Mesodermal cell (in vitro differentiated cells): ENCODE results near the gene GPR135.

Source experiments
- H3K27ac ChIP-seq: 2 replicates; pipeline ENCODE4 v1.7.0; 2013; ENCODE audit warnings: mild to moderate bottlenecking, low read depth, low read length, moderate library complexity; ENCODE audit not compliant: severe bottlenecking
- H3K36me3 ChIP-seq: 2 replicates; pipeline ENCODE4 v1.7.1; 2013; ENCODE audit warnings: mild to moderate bottlenecking, low read length, moderate library complexity; ENCODE audit not compliant: control insufficient read depth, insufficient read depth
- H3K4me1 ChIP-seq: one replicate; pipeline ENCODE4 v1.7.1; 2013; ENCODE audit warnings: mild to moderate bottlenecking, low read length; ENCODE audit not compliant: insufficient read depth, control insufficient read depth, poor library complexity, severe bottlenecking
- H3K4me3 ChIP-seq: 2 replicates; pipeline ENCODE4 v1.7.0; 2013; ENCODE audit warnings: low read length, control low read depth, mild to moderate bottlenecking; ENCODE audit not compliant: insufficient read depth, poor library complexity, severe bottlenecking; ENCODE audit errors: extremely low read depth
- H3K9me3 ChIP-seq: 2 replicates; pipeline ENCODE4 v1.7.1; 2013; ENCODE audit warnings: mild to moderate bottlenecking, low read length, moderate library complexity; ENCODE audit not compliant: control insufficient read depth
- WGBS, 2 experiments: methylation state at CpG; one replicate each; pipeline ENCODE4 v1.1.5; 2013; ENCODE audit warnings: missing lambda C conversion rate in 2 of 2; ENCODE audit not compliant: insufficient coverage in 2 of 2; 5-methylcytosine and 5-hydroxymethylcytosine counted together

GPR135 gene

DNA sequence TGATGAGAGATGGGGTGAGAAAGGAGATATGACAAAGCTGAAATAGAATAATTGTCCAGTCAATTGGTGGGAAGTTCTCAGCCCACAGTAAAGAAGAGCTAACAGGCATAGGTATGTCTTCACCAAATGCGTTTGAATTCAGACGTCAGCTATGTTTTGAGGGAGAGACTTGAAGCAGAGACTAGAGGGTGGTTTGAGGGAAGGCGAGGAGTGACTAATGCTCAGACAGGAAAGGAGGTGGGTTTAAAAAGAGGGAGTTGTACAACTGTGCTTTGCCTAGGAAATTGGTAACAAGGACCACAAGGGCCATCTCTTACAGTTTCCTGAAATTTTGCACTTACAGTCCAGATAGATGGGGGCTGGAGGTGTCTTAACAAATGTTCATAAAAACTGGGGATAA, 25.6 kb upstream of the GPR135 start:
- Histone ChIP-seq H3K4me3 (no peak overlapping the region), H3K27ac (no peak overlapping the region), H3K36me3 (peaks cover 68% of the 10 kb centered on the region), H3K4me1 (peaks cover 3% of the 10 kb centered on the region), H3K9me3 (no peaks in the 10 kb centered on the region)
- WGBS, 2 experiments = 90 to 100% methylated on average over 3 of the region's 3 CpGs

DNA sequence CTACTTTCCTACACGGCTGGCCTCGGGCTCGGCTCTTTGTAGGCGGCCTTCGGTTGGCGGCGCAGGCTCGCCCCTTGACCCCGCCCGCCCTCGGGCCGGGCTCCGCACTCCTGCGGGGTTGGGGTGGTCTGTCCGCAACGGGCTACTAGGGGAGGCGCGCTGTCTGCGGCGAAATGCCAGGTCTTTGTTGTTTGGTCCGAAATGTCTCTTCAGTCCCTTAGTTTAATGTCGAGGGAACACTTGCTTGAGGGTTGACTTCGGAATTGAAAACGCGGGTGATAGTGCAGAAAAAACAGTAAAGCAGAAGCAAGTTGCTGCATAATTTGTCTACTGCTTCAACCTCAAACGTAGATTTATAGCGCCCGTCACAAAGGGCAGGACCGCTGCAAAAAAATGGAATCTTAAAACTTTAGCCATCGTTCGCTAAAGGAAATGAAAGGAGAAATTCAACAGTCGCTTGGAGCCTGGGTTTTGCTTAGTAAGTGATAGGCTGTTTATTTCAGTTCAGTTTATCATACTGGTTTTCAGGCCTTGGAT, 19.5 kb upstream of the GPR135 start:
- Histone ChIP-seq H3K9me3 (no peaks in the 10 kb centered on the region), H3K4me3 (peak overlapping the region; percentile 63), H3K4me1 (peaks cover 6% of the 10 kb centered on the region), H3K27ac (peak overlapping the region; percentile 88), H3K36me3 (peaks cover 21% of the 10 kb centered on the region)
- 1 to 2% methylated on average over 25 to 31 of the region's 32 CpGs for WGBS, 2 experiments

GRCh38 chr14:59483819-59484638, 18.8 kb upstream of the GPR135 start, which contains the start of the genes JKAMP and L3HYPDH:
Gene JKAMP (plus strand): TSS chr14:59484517. CDS start chr14:59484590, 73 bp downstream.
Gene L3HYPDH (minus strand): TSS chr14:59484408. CDS start chr14:59484316, 92 bp downstream.
- WGBS, 2 experiments = 0% methylated on average over 84 to 92 of the region's 92 CpGs
- Histone ChIP-seq H3K27ac (peak within 1 kb of the TSS; percentile 88), H3K36me3 (peaks cover 17% of the 10 kb centered on the region), H3K4me3 (peak within 1 kb of the TSS; percentile 63), H3K9me3 (no peaks in the 10 kb centered on the region), H3K4me1 (peaks cover 6% of the 10 kb centered on the region)

GRCh38 chr14:59483363-59483762, 18.2 kb upstream of the GPR135 start:
- 1 to 2% methylated on average over 14 of the region's 16 CpGs for WGBS, 2 experiments
- H3K4me1 ChIP-seq = peaks cover 6% of the 10 kb centered on the region
- peaks cover 17% of the 10 kb centered on the region for H3K36me3 ChIP-seq
- H3K9me3 ChIP-seq = no peaks in the 10 kb centered on the region
- peak overlapping the region; percentile 63 for H3K4me3 ChIP-seq
- peak overlapping the region; percentile 88 for H3K27ac ChIP-seq

DNA sequence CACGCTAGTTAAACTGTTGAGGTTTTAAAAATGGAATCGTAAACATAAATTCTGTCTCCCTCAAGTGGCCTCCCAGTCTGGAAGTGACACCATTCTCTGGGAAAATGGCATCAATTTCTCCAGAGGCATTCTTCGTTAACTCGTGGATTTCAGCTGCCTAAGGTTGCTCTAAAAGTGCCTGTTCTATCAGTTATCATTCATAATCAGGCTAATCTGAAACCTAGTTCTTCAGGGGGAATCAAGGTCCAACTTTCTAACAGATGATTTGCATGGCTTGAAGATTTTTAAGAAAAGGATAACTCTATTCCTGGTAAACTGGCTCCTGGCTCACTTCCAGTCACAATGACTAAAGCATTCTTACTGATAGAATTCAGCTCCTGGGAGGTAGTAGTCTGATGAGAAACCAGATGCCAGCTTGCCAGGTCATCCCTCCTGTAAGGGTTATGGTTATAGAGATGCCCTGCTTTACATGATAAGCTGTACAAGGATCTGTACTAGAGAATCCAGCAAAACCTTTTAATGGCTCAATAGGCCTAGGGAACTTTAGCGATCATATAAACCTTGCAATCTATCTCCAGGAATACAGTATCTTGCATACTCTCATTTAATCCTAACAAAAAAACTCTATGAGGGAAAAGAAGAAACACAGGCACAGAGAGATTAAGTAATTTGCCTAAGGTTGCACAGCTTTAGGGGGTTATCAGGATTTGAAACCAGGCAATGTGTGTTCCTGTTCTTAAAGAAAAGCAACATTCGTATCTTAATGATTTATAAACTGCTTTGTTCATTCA, 17.6 kb upstream of the GPR135 start:
- Histone ChIP-seq H3K9me3 (no peaks in the 10 kb centered on the region), H3K4me3 (peak overlapping the region; percentile 63), H3K4me1 (peaks cover 6% of the 10 kb centered on the region), H3K27ac (peak overlapping the region; percentile 88), H3K36me3 (peaks cover 17% of the 10 kb centered on the region)
- WGBS, 2 experiments = 89 to 93% methylated on average over 4 of the region's 6 CpGs

- Histone ChIP-seq H3K27ac (peak overlapping the region; percentile 66), H3K36me3 (peaks cover 15% of the 10 kb centered on the region), H3K9me3 (no peaks in the 10 kb centered on the region), H3K4me3 (peak overlapping the region; percentile 63), H3K4me1 (peaks cover 6% of the 10 kb centered on the region)
- 95 to 96% methylated on average over 2 of the region's 2 CpGs for WGBS, 2 experiments
These were observed 16.8 kb upstream of the GPR135 start for GRCh38 chr14:59481871-59482540.

DNA sequence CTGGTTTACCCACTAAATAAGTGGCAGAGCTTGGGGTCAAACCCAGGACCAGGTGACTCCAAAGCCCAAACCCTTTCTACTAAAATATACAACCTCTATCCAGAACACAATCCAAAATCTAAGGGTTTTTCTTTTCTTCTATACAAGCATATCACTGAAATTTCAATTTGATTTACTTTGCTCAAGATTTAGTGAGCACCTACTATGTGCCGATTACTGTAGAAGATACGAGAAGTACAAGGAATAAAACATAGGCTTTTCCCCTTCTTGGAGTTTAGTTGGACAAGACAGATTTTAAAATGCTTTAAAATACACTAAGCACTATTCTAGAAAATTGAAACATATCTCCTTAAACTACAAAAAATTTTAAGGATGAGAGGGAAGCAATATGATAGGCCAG, 16.2 kb upstream of the GPR135 start:
- no peak overlapping the region for H3K27ac ChIP-seq
- no CpG with 5 or more reads among the region's 2 CpGs for WGBS, 2 experiments
- H3K9me3 ChIP-seq = no peaks in the 10 kb centered on the region
- peaks cover 6% of the 10 kb centered on the region for H3K4me1 ChIP-seq
- H3K36me3 ChIP-seq = peaks cover 21% of the 10 kb centered on the region
- no peak overlapping the region for H3K4me3 ChIP-seq

DNA sequence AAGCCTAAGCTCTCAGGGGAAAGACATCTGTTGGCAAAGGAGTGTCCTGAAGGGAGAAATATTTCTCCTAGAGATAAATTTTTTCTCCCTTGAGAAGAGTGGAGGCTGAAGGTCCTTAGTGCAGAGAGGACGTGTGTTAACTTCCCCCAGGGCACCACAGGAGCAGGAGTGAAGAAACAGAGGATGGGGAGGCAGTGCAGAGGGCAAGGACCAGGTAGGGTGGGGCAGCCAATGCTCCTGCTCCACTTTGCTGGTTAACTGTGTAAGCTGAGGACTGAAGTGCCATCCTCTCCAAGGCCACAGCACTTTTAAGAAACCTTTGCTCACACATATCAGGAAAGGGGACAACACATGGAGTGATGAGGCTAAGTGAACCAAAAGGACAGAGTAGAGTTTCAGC, 15.0 kb upstream of the GPR135 start:
- Histone ChIP-seq H3K36me3 (peaks cover 31% of the 10 kb centered on the region), H3K27ac (no peak overlapping the region), H3K9me3 (no peaks in the 10 kb centered on the region), H3K4me3 (no peak overlapping the region), H3K4me1 (peaks cover 3% of the 10 kb centered on the region)
- WGBS, 2 experiments = 80% methylated on average over 1 of the region's 1 CpG; no CpG with 5 or more reads in 1 of the 2 experiments

GRCh38 chr14:59478540-59478939, 13.4 kb upstream of the GPR135 start:
- Histone ChIP-seq H3K9me3 (no peaks in the 10 kb centered on the region), H3K4me1 (peaks cover 3% of the 10 kb centered on the region), H3K36me3 (peaks cover 44% of the 10 kb centered on the region), H3K4me3 (no peak overlapping the region), H3K27ac (no peak overlapping the region)
- 100% methylated on average over 3 of the region's 3 CpGs; no CpG with 5 or more reads in 1 of the 2 experiments for WGBS, 2 experiments

- Histone ChIP-seq H3K36me3 (peaks cover 64% of the 10 kb centered on the region), H3K27ac (no peak overlapping the region), H3K4me3 (no peak overlapping the region), H3K4me1 (no peaks in the 10 kb centered on the region), H3K9me3 (no peaks in the 10 kb centered on the region)
- 75% methylated on average over 1 of the region's 1 CpG; no CpG with 5 or more reads in 1 of the 2 experiments for WGBS, 2 experiments
These were observed 10.5 kb upstream of the GPR135 start for GRCh38 chr14:59475709-59476108.
